ENCODE measurements around the gene KRTAP9-2. TPM values are rescaled to one million over a fixed set of nuclear protein-coding genes. Genes with fewer than 3 reads are reported as not detected.

The KRTAP9-2 gene
- total and polyA plus RNA-seq, 2 donors (not counting 3 experiments of a cell fraction or from before 2014, with no cell fraction given) = not detected

DNA sequence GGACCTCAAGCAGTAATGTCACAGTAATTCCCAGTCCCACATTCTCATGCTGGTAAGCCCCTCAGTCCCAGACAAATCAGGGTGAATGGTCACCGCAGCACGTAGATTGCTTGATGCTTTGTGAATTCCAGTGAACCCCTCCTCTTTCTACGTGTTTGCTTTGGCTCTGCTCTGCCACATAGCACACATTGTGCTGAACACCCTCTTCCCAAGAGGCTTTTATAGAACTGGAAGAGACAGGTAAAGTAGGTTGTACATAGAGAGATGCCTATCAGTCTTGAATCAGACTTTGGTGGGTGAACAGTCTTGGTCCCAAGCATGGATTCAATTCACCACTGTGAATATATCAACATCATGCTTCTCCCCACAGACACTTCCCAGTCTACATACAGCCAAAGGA lies 38.2 kb downstream of the KRTAP9-2 start:
- no peak for FAIRE-seq

DNA sequence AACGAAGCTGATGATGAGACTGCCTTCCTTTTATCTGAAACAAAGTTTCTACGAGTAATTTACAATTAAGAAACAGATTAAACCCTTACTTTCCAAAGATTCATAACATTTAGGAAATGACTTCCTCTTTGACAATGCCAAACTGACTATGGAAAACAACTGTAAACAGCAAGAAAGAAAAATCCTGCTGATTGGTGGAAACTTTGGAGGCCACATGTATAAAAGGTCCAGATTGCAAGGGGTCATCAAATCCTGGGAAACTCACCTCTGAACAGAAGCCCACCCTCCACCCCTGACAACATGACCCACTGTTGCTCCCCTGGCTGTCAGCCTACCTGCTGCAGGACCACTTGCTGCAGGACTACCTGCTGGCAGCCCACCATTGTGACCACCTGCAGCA lies 38.6 kb downstream of the KRTAP9-2 start, which contains the start of gene KRTAP9-6:
Gene KRTAP9-6, plus strand, starts transcription at position 301 of the 400 bp plus-strand sequence. Its CDS starts 0 bp downstream, at position 301.
- CTCF ChIA-PET = interaction anchor here (1.5 kb wide), 1 partner anchor 11 kb away, joined by 6 read pairs; no protein-coding TSS in a partner anchor
- intact Hi-C loops (cut with micrococcal nuclease) = loop anchor here (1.0 kb wide), 1 partner anchor 11 kb away; no protein-coding TSS in a partner anchor
- Histone ChIP-seq H3K9ac (replicated peaks; ENCODE audit: extremely low read depth, insufficient read depth, low read length) (no peak within 1 kb of the TSS), H3K9me3 (replicated peaks; ENCODE audit: control insufficient read depth, insufficient read depth, low read length) (no peaks in the 10 kb centered on the region), H3K4me3 (replicated peaks in 1 of 3; ENCODE audit: insufficient read depth in 1 of 3, low read depth in 1 of 3, low read length in 3 of 3) (no peak within 1 kb of the TSS), H3K79me2 (ENCODE audit: control insufficient read depth, insufficient read depth, low read length) (no peaks in the 10 kb centered on the region), H4K20me1 (replicated peaks; ENCODE audit: control insufficient read depth, extremely low read depth, insufficient read depth, low read length) (no peaks in the 10 kb centered on the region), H3K4me2 (ENCODE audit: insufficient read depth, low read length) (no peak within 1 kb of the TSS), H2AFZ (ENCODE audit: low read depth, low read length) (no peak within 1 kb of the TSS), H3K27ac (ENCODE audit: insufficient read depth, low read depth, low read length) (no peak within 1 kb of the TSS), H3K4me1 (ENCODE audit: control insufficient read depth, extremely low read depth, insufficient read depth, low read length) (no peaks in the 10 kb centered on the region), H3K36me3 (ENCODE audit: control insufficient read depth in 2 of 2, extremely low read depth in 1 of 2, insufficient read depth in 2 of 2, low read length in 2 of 2) (no peaks in the 10 kb centered on the region), H3K27me3 (ENCODE audit: control insufficient read depth in 2 of 2, insufficient read depth in 2 of 2, low read length in 2 of 2) (no peaks in the 10 kb centered on the region), H3K9me1 (replicated peaks; ENCODE audit: control insufficient read depth, extremely low read depth, insufficient read depth, low read length) (no peaks in the 10 kb centered on the region)
- POLR2A ChIA-PET = no interaction called here
- BruUV-seq (replicated peaks) = no TSS peak
- dilution Hi-C loops (cut with MboI; ENCODE audit: extremely low pct_ligation_motif_present, low sequenced_read_pairs) = no loop called here
- TF ChIP-seq, protein P1, sequence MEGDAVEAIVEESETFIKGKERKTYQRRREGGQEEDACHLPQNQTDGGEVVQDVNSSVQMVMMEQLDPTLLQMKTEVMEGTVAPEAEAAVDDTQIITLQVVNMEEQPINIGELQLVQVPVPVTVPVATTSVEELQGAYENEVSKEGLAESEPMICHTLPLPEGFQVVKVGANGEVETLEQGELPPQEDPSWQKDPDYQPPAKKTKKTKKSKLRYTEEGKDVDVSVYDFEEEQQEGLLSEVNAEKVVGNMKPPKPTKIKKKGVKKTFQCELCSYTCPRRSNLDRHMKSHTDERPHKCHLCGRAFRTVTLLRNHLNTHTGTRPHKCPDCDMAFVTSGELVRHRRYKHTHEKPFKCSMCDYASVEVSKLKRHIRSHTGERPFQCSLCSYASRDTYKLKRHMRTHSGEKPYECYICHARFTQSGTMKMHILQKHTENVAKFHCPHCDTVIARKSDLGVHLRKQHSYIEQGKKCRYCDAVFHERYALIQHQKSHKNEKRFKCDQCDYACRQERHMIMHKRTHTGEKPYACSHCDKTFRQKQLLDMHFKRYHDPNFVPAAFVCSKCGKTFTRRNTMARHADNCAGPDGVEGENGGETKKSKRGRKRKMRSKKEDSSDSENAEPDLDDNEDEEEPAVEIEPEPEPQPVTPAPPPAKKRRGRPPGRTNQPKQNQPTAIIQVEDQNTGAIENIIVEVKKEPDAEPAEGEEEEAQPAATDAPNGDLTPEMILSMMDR (IDR thresholded peaks at IDR 0.05; ENCODE audit: extremely low read depth in 1 of 2, insufficient read depth in 1 of 2, low read depth in 1 of 2, low read length in 2 of 2) = no peak
- TF ChIP-seq JUN (IDR thresholded peaks at IDR 0.05; ENCODE audit: borderline replicate concordance, insufficient read depth, insufficient read length, low read depth) (no peak), EZH2 (IDR thresholded peaks at IDR 0.05; ENCODE audit: borderline replicate concordance, low read depth, low read length, severe bottlenecking) (no peak), FOS (IDR thresholded peaks at IDR 0.05; ENCODE audit: borderline replicate concordance, insufficient read depth, low read length) (no peak), MYC (IDR thresholded peaks at IDR 0.05; ENCODE audit: low read depth, low read length) (no peak)
- no peak for FAIRE-seq
- DNase-seq (ENCODE audit: low read depth, low spot score) = no peak

More for the DNA sequence above, 38.2 kb downstream of the KRTAP9-2 start:
- H3K9ac ChIP-seq (replicated peaks; ENCODE audit: extremely low read depth, insufficient read depth, low read length) = no peak overlapping the region
- ChIA-PET POLR2A (no interaction called here), CTCF (interaction anchor here (1.5 kb wide), 1 partner anchor 12 kb away, joined by 6 read pairs; no protein-coding TSS in a partner anchor)
- no TSS peak for BruUV-seq (replicated peaks)
- no peaks in the 10 kb centered on the region for H3K4me1 ChIP-seq (ENCODE audit: control insufficient read depth, extremely low read depth, insufficient read depth, low read length)
- peak; percentile 0 for DNase-seq (ENCODE audit: low read depth, low spot score)
- intact Hi-C loops (cut with micrococcal nuclease) (no loop called here), dilution Hi-C loops (cut with MboI; ENCODE audit: extremely low pct_ligation_motif_present, low sequenced_read_pairs) (no loop called here)
- H3K9me3 ChIP-seq (replicated peaks; ENCODE audit: control insufficient read depth, insufficient read depth, low read length) = no peaks in the 10 kb centered on the region
- no peak overlapping the region for H3K4me2 ChIP-seq (ENCODE audit: insufficient read depth, low read length)
- no peaks in the 10 kb centered on the region for H3K27me3 ChIP-seq (ENCODE audit: control insufficient read depth in 2 of 2, insufficient read depth in 2 of 2, low read length in 2 of 2)
- TF ChIP-seq POLR2AphosphoS5 (IDR thresholded peaks at IDR 0.05; ENCODE audit: insufficient read depth, low read depth, low read length) = no peak
- TF ChIP-seq, protein P1 (IDR thresholded peaks at IDR 0.05; ENCODE audit: extremely low read depth in 1 of 2, insufficient read depth in 1 of 2, low read depth in 1 of 2, low read length in 2 of 2) = no peak
- TF ChIP-seq, protein P2, sequence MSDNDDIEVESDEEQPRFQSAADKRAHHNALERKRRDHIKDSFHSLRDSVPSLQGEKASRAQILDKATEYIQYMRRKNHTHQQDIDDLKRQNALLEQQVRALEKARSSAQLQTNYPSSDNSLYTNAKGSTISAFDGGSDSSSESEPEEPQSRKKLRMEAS (IDR thresholded peaks at IDR 0.05; ENCODE audit: insufficient read depth, insufficient read length) = no peak
- H3K27ac ChIP-seq (ENCODE audit: insufficient read depth, low read depth, low read length) = no peak overlapping the region
- no peaks in the 10 kb centered on the region for H3K36me3 ChIP-seq (ENCODE audit: control insufficient read depth in 2 of 2, extremely low read depth in 1 of 2, insufficient read depth in 2 of 2, low read length in 2 of 2)
- no peak overlapping the region for H2AFZ ChIP-seq (ENCODE audit: low read depth, low read length)
- no peaks in the 10 kb centered on the region for H3K9me1 ChIP-seq (replicated peaks; ENCODE audit: control insufficient read depth, extremely low read depth, insufficient read depth, low read length)
- H4K20me1 ChIP-seq (replicated peaks; ENCODE audit: control insufficient read depth, extremely low read depth, insufficient read depth, low read length) = no peaks in the 10 kb centered on the region
- H3K4me3 ChIP-seq (replicated peaks in 1 of 3; ENCODE audit: insufficient read depth in 1 of 3, low read depth in 1 of 3, low read length in 3 of 3) = no peak overlapping the region
- no peaks in the 10 kb centered on the region for H3K79me2 ChIP-seq (ENCODE audit: control insufficient read depth, insufficient read depth, low read length)
